ENCODE results near the gene LRBA. TPM values are rescaled to one million over a fixed set of nuclear protein-coding genes. Genes with fewer than 3 reads are reported as not detected.

LRBA gene
- total RNA-seq, 6 experiments from 2014 or later = 13.6 to 17.6 (median 15.0) TPM

DNA sequence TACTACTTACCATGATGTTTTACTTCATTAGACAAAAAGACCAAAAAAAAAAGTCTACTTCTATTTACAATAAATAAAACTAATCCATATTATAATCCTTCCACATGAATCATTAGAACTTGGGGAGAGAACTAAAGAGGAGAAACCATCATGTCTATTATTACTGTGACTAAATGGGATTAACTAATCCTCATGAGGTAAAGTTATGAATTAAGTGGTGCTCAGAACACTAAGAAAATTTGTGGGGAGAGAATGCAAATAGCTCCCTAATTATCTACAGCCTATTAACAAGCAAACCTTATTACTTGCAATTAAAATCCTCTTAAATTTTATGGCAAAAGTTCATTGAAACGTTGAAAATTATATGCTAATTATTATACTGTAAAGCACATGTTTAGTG is 364.3 kb downstream of the LRBA start:
- Mint-ChIP-seq H3K4me1 (ENCODE audit: low read depth) (peaks cover 13% of the 10 kb centered on the region), H3K4me3 (no peak overlapping the region), H3K9me3 (no peaks in the 10 kb centered on the region), H3K27ac (no peak overlapping the region), H3K36me3 (ENCODE audit: low read depth) (no peaks in the 10 kb centered on the region), H3K27me3 (ENCODE audit: insufficient read depth) (no peaks in the 10 kb centered on the region)
- TF ChIP-seq, protein P1, sequence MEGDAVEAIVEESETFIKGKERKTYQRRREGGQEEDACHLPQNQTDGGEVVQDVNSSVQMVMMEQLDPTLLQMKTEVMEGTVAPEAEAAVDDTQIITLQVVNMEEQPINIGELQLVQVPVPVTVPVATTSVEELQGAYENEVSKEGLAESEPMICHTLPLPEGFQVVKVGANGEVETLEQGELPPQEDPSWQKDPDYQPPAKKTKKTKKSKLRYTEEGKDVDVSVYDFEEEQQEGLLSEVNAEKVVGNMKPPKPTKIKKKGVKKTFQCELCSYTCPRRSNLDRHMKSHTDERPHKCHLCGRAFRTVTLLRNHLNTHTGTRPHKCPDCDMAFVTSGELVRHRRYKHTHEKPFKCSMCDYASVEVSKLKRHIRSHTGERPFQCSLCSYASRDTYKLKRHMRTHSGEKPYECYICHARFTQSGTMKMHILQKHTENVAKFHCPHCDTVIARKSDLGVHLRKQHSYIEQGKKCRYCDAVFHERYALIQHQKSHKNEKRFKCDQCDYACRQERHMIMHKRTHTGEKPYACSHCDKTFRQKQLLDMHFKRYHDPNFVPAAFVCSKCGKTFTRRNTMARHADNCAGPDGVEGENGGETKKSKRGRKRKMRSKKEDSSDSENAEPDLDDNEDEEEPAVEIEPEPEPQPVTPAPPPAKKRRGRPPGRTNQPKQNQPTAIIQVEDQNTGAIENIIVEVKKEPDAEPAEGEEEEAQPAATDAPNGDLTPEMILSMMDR (IDR thresholded peaks at IDR 0.05) = no peak
- no peak for DNase-seq

DNA sequence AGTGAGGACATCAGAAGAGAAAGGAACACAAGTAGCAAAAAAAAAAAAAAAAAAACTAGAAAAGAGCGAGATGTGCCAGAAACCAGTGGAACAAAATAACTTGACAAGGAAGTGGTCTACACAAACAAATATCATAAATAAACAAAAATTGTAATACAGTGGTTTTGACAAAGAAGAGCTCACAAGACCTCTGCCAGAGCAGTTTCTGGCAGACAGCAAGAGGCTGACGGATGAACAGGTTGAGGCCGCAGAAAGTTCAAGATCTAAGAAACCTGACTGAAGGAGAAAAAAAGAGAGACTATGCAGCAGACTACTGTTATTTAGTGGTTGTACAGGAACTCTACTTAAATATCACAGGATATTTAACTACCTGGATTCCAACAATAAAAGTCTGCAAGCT is 367.0 kb downstream of the LRBA start:
- H3K27ac Mint-ChIP-seq = no peak overlapping the region
- H3K4me3 Mint-ChIP-seq = no peak overlapping the region
- no peaks in the 10 kb centered on the region for H3K36me3 Mint-ChIP-seq (ENCODE audit: low read depth)
- no peaks in the 10 kb centered on the region for H3K9me3 Mint-ChIP-seq
- H3K27me3 Mint-ChIP-seq (ENCODE audit: insufficient read depth) = no peaks in the 10 kb centered on the region
- TF ChIP-seq, protein P1 (IDR thresholded peaks at IDR 0.05) = no peak
- DNase-seq = no peak
- peaks cover 13% of the 10 kb centered on the region for H3K4me1 Mint-ChIP-seq (ENCODE audit: low read depth)

DNA sequence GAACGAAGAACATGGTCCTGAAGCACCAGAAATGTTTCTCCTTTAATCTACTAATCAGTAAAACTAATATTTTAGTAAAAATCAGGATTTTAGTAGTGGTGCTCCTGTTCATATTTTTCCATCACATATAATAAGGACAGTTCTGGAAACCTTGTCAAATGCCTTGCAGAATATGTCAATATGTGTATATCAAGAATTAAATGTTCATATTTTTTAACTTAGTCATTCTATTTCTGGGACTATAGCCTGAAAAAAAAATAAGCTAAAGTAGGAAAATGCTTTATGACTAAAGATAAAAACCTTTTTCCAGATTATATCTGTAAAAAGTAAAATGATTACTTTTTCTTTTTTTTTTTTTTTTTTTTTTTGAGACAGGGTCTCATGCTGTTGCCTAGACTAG is 368.1 kb downstream of the LRBA start:
- Mint-ChIP-seq H3K4me1 (ENCODE audit: low read depth) (peaks cover 13% of the 10 kb centered on the region), H3K4me3 (no peak overlapping the region), H3K27ac (no peak overlapping the region), H3K36me3 (ENCODE audit: low read depth) (no peaks in the 10 kb centered on the region), H3K9me3 (no peaks in the 10 kb centered on the region), H3K27me3 (ENCODE audit: insufficient read depth) (no peaks in the 10 kb centered on the region)
- no peak for DNase-seq
- TF ChIP-seq, protein P1 (IDR thresholded peaks at IDR 0.05) = no peak

DNA sequence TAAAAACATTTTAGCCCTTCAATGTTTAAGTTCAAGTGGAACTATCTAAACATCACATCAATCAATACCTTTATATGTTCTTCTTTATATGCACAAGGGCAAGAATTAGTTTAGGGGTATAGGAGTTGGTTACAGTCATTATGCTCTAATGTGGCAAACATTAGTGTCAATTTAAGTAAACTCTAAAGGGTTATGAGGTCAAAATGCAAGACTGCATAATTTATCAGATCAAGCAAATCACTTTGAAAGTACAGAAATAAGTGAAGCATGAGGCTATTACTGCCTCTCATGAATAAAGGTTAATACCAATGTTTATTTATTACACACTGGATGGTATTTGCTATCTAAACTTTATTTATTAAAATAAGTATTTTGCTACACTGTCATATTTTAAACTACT is 373.5 kb downstream of the LRBA start:
- H3K9me3 Mint-ChIP-seq = no peaks in the 10 kb centered on the region
- H3K27me3 Mint-ChIP-seq (ENCODE audit: insufficient read depth) = no peaks in the 10 kb centered on the region
- H3K4me3 Mint-ChIP-seq = no peak overlapping the region
- no peak overlapping the region for H3K27ac Mint-ChIP-seq
- TF ChIP-seq, protein P1 (IDR thresholded peaks at IDR 0.05) = no peak
- peaks cover 5% of the 10 kb centered on the region; the same call in 1 of the 2 replicates for H3K4me1 Mint-ChIP-seq (ENCODE audit: low read depth)
- DNase-seq = no peak
- no peaks in the 10 kb centered on the region for H3K36me3 Mint-ChIP-seq (ENCODE audit: low read depth)

DNA sequence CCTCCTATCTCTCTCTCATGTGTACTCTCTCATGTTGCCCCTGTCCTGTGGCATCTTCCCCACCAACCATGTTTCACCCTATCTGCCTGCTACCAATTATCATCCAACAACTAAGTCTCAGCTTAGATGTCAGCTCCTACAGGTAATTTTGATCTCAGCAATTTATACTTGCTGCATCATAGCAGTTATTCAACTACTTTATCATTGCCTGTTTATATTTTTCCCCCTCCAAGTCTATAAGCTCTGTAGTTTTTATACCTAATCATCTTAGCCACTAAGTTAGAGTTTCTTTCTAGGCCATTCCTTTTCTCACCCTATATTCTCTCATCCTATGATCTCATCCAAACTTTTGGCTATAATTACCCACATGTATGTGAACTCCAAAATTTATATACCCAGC is 382.4 kb downstream of the LRBA start:
- Mint-ChIP-seq H3K27me3 (ENCODE audit: insufficient read depth) (no peaks in the 10 kb centered on the region), H3K36me3 (ENCODE audit: low read depth) (peaks cover 19% of the 10 kb centered on the region), H3K27ac (no peak overlapping the region), H3K9me3 (peaks cover 14% of the 10 kb centered on the region; the same call in 1 of the 2 replicates), H3K4me3 (no peak overlapping the region), H3K4me1 (ENCODE audit: low read depth) (no peaks in the 10 kb centered on the region)
- no peak for DNase-seq
- TF ChIP-seq, protein P1 (IDR thresholded peaks at IDR 0.05) = no peak

DNA sequence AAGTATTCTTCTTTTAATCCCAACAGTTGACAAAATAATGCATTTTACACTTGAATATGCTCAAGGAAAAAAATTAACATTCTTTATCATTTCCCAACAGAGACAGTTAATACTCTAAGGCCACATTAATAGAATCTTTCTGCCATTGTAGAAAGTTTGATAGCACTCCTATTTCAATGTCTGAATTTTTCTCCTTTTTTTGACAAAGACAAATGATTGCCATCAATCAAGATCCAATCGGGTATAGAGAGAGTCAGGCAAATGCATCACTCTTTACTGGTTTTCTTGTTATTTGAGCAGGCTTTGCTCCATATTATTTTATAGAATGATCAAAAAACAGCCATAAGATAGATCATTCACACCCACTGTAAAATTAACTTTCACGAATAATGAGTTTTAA is 387.0 kb downstream of the LRBA start:
- H3K27ac Mint-ChIP-seq = no peak overlapping the region
- no peaks in the 10 kb centered on the region for H3K4me1 Mint-ChIP-seq (ENCODE audit: low read depth)
- H3K27me3 Mint-ChIP-seq (ENCODE audit: insufficient read depth) = no peaks in the 10 kb centered on the region
- H3K36me3 Mint-ChIP-seq (ENCODE audit: low read depth) = peaks cover 13% of the 10 kb centered on the region
- peaks cover 7% of the 10 kb centered on the region; the same call in 1 of the 2 replicates for H3K9me3 Mint-ChIP-seq
- TF ChIP-seq, protein P1 (IDR thresholded peaks at IDR 0.05) = no peak
- no peak for DNase-seq
- no peak overlapping the region for H3K4me3 Mint-ChIP-seq

Data from HFFc6 (cell line).